ENCODE measurements around the gene CCK.

GRCh38 chr3:42263354-42264346, 2.3 kb downstream of the CCK start:
- TF ChIP-seq EZH2 (IDR thresholded peaks at IDR 0.05; ENCODE audit: borderline replicate concordance) (no peak), CTCF (IDR thresholded peaks at IDR 0.05; ENCODE audit: poor library complexity) (no peak)
